Right cardiac atrium (tissue), 5 donors: ENCODE results near the gene CHURC1. TPM values are rescaled to one million over a fixed set of nuclear protein-coding genes. Genes with fewer than 3 reads are reported as not detected.
A peak's percentile ranks its signal among the peaks of the same experiment; 100 is the strongest.

ENCODE experiments used
- ATAC-seq, 2 donors: fragments of 200-7000 bp; cut with Tn5 transposase; one replicate each; pipeline versions ENCODE4 v1.8.0 to v1.9.1; 2020; ENCODE audit warnings: moderate library complexity in 2 of 2, mild to moderate bottlenecking in 1 of 2
- DNase-seq, 3 donors: peaks; one replicate each; pipeline ENCODE4 v3.0.0-alpha.2; 2020
- H3K27ac ChIP-seq: one replicate; pipeline ENCODE4 v1.5.1; 2013; ENCODE audit warnings: mild to moderate bottlenecking, low read length, control low read depth, moderate library complexity
- H3K27me3 ChIP-seq: one replicate; pipeline ENCODE4 v1.6.1; 2013; ENCODE audit not compliant: control insufficient read depth, insufficient read depth
- H3K4me1 ChIP-seq: one replicate; pipeline ENCODE4 v1.6.1; 2013; ENCODE audit warnings: low read length; ENCODE audit not compliant: control insufficient read depth, insufficient read depth
- H3K4me3 ChIP-seq: one replicate; pipeline ENCODE4 v1.5.1; 2013; ENCODE audit warnings: low read length, control low read depth
- H3K9me3 ChIP-seq: one replicate; pipeline ENCODE4 v1.6.1; 2013; ENCODE audit warnings: low read length; ENCODE audit not compliant: control insufficient read depth
- WGBS: extraction: QIAGEN DNeasy Blood & Tissue Kit; methylation state at CpG from one replicate; pipeline ENCODE4 v1.1.7; 2013; 5-methylcytosine and 5-hydroxymethylcytosine counted together
- intact Hi-C, 4 donors: fragments of 100-400 bp; cut with DNase I; formaldehyde crosslinking; loops; one replicate each; pipeline versions ENCODE4 v1.11.0 to v1.14.0; 2022 to 2023
- polyA plus RNA-seq: library from polyadenylated mRNA; stranded (reverse); fragments of 200-250 nt; gene quantifications from one replicate; pipeline ENCODE4 v1.2.3, GENCODE V29; 2013
- total RNA-seq, 4 donors: library from RNA; stranded (reverse); fragmentation: NEBNext Ultra II Directional; extraction: Animal tissue kit (Norgen Biotek cat#: 25700); gene quantifications; one replicate each; pipeline ENCODE4 v1.2.1, GENCODE V29; 2021
- donor health status: healthy with polysubstance abuse.
- donor health status: DM: no; HTN: yes; CAD: no.
- donor health status: DM: no; HTN: no; CAD: no.
- donor health status: DM: no; HTN: yes; CAD: no; lungs with severe emphysema.
- donor health status: DM: yes; HTN: yes; CAD: no.

Gene CHURC1
- total and polyA plus RNA-seq, 5 donors: 55.5 to 114 (median 87.3) TPM

GRCh38 chr14:64956697-64957406, 42.6 kb downstream of the CHURC1 start:
- ATAC-seq (no peak), DNase-seq (no peak)
- Histone ChIP-seq H3K4me1 (peaks cover 4% of the 10 kb centered on the region), H3K4me3 (no peak overlapping the region), H3K27ac (no peak overlapping the region), H3K27me3 (no peaks in the 10 kb centered on the region), H3K9me3 (no peaks in the 10 kb centered on the region)
- intact Hi-C loops: no loop called here
- WGBS: 94% methylated on average over 8 of the region's 8 CpGs

- WGBS: 96% methylated on average over 2 of the region's 2 CpGs
- Histone ChIP-seq H3K27me3 (no peaks in the 10 kb centered on the region), H3K27ac (no peak overlapping the region), H3K4me1 (no peaks in the 10 kb centered on the region), H3K4me3 (no peak overlapping the region), H3K9me3 (no peaks in the 10 kb centered on the region)
- intact Hi-C loops: no loop called here
- ATAC-seq: no peak
- DNase-seq: no peak
These were observed 43.9 kb downstream of the CHURC1 start for GRCh38 chr14:64958201-64958600.

GRCh38 chr14:64958743-64959142, 44.5 kb downstream of the CHURC1 start:
- ATAC-seq (no peak), DNase-seq (no peak)
- 96% methylated on average over 5 of the region's 5 CpGs for WGBS
- H3K27ac ChIP-seq: no peak overlapping the region
- no peaks in the 10 kb centered on the region for H3K9me3 ChIP-seq
- no peak overlapping the region for H3K4me3 ChIP-seq
- H3K4me1 ChIP-seq: no peaks in the 10 kb centered on the region
- H3K27me3 ChIP-seq: no peaks in the 10 kb centered on the region
- intact Hi-C loops: no loop called here

- intact Hi-C loops: no loop called here
- H3K27ac ChIP-seq: no peak overlapping the region
- peak; percentile 22 to 25 for ATAC-seq
These were observed 46.6 kb downstream of the CHURC1 start for GRCh38 chr14:64960762-64961276.

GRCh38 chr14:64963611-64964010, 49.4 kb downstream of the CHURC1 start:
- Histone ChIP-seq H3K9me3 (no peaks in the 10 kb centered on the region), H3K4me3 (no peak overlapping the region), H3K27me3 (no peaks in the 10 kb centered on the region), H3K4me1 (no peaks in the 10 kb centered on the region), H3K27ac (no peak overlapping the region)
- WGBS: 62% methylated on average over 1 of the region's 1 CpG
- DNase-seq (no peak), ATAC-seq (no peak)
- intact Hi-C loops: no loop called here

More at GRCh38 chr14:64960762-64961276, 46.6 kb downstream of the CHURC1 start:
- no peaks in the 10 kb centered on the region for H3K27me3 ChIP-seq
- peak in 1 of 3 donors; percentile 51 for DNase-seq
- no peak overlapping the region for H3K4me3 ChIP-seq
- whole genome bisulfite sequencing: 61% methylated on average over 5 of the region's 5 CpGs
- H3K4me1 ChIP-seq: no peaks in the 10 kb centered on the region
- H3K9me3 ChIP-seq: no peaks in the 10 kb centered on the region

- Histone ChIP-seq H3K27ac (no peak overlapping the region), H3K27me3 (no peaks in the 10 kb centered on the region), H3K4me1 (no peaks in the 10 kb centered on the region), H3K9me3 (no peaks in the 10 kb centered on the region), H3K4me3 (no peak overlapping the region)
- peak in 1 of 2 donors; percentile 59 for ATAC-seq
- no peak for DNase-seq
- intact Hi-C loops: no loop called here
- WGBS: 81% methylated on average over 15 of the region's 15 CpGs
These were observed 51.2 kb downstream of the CHURC1 start for GRCh38 chr14:64965356-64966000.

- WGBS: 95% methylated on average over 2 of the region's 2 CpGs
- intact Hi-C loops: no loop called here
- no peaks in the 10 kb centered on the region for H3K9me3 ChIP-seq
- H3K4me3 ChIP-seq: no peak overlapping the region
- no peaks in the 10 kb centered on the region for H3K4me1 ChIP-seq
- no peak overlapping the region for H3K27ac ChIP-seq
- ATAC-seq: no peak
- no peaks in the 10 kb centered on the region for H3K27me3 ChIP-seq
- no peak for DNase-seq
These were observed 52.7 kb downstream of the CHURC1 start for GRCh38 chr14:64966976-64967375.

GRCh38 chr14:64968167-64968566, 53.9 kb downstream of the CHURC1 start:
- H3K9me3 ChIP-seq: no peaks in the 10 kb centered on the region
- no peaks in the 10 kb centered on the region for H3K27me3 ChIP-seq
- no peak for DNase-seq
- no peaks in the 10 kb centered on the region for H3K4me1 ChIP-seq
- intact Hi-C loops: no loop called here
- WGBS: 87% methylated on average over 7 of the region's 7 CpGs
- ATAC-seq: no peak
- H3K4me3 ChIP-seq: no peak overlapping the region
- H3K27ac ChIP-seq: no peak overlapping the region

- H3K4me3 ChIP-seq: no peak overlapping the region
- H3K27ac ChIP-seq: no peak overlapping the region
- DNase-seq (no peak), ATAC-seq (no peak)
- WGBS: 87% methylated on average over 6 of the region's 6 CpGs
- no peaks in the 10 kb centered on the region for H3K4me1 ChIP-seq
- H3K27me3 ChIP-seq: no peaks in the 10 kb centered on the region
- no peaks in the 10 kb centered on the region for H3K9me3 ChIP-seq
- intact Hi-C loops: no loop called here
These were observed 54.4 kb downstream of the CHURC1 start for GRCh38 chr14:64968651-64969050.

GRCh38 chr14:64970041-64970440, 55.8 kb downstream of the CHURC1 start:
- no peak overlapping the region for H3K27ac ChIP-seq
- intact Hi-C loops: loop anchor here in 1 of 4 donors (10.0 kb wide), 1 partner anchor 145 kb away; no protein-coding TSS in a partner anchor
- no peaks in the 10 kb centered on the region for H3K27me3 ChIP-seq
- DNase-seq (no peak), ATAC-seq (no peak)
- 86% methylated on average over 3 of the region's 3 CpGs for WGBS
- no peak overlapping the region for H3K4me3 ChIP-seq
- H3K9me3 ChIP-seq: no peaks in the 10 kb centered on the region
- no peaks in the 10 kb centered on the region for H3K4me1 ChIP-seq

- WGBS: 57% methylated on average over 8 of the region's 8 CpGs
- Histone ChIP-seq H3K4me1 (no peaks in the 10 kb centered on the region), H3K9me3 (no peaks in the 10 kb centered on the region), H3K4me3 (peak overlapping the region; percentile 98), H3K27ac (no peak overlapping the region), H3K27me3 (no peaks in the 10 kb centered on the region)
- ATAC-seq (peak; percentile 3 to 11), DNase-seq (no peak)
- intact Hi-C loops: loop anchor here in 1 of 4 donors (10.0 kb wide), 1 partner anchor 146 kb away; no protein-coding TSS in a partner anchor
These were observed 56.7 kb downstream of the CHURC1 start for GRCh38 chr14:64970776-64971477.
